HepG2 (cell line): ENCODE data around the gene FBLN7. TPM values are rescaled to one million over a fixed set of nuclear protein-coding genes. Genes with fewer than 3 reads are reported as not detected.

Experiments used
- ATAC-seq: fragments of 200-7000 bp; cut with Tn5 transposase; 3 replicates; pipeline ENCODE4 v1.9.1; 2020; ENCODE audit warnings: mild to moderate bottlenecking, moderate library complexity
- BruUV-seq: library from RNA; stranded (reverse); fragments of 400-500 nt; replicated peaks from 2 replicates; lab custom pipeline; 2021; lab: Mats Ljungman, UMichigan
- CTCF ChIA-PET: fragments of 300-600 bp; formaldehyde crosslinking; extraction: SDS; loops from one replicate; lab custom pipeline; 2021; ENCODE audit warnings: low total read pairs, inconsistent platforms, low intra/inter-chr PET ratio; lab: Yijun Ruan, JAX
- POLR2A ChIA-PET: fragments of 350-600 bp; sonication (Branson Sonifier 250); formaldehyde crosslinking; loops from one replicate; lab custom pipeline; 2020; ENCODE audit warnings: antibody characterized with exemption, inconsistent platforms; lab: Yijun Ruan, JAX
- DNase-seq: peaks from one replicate; pipeline ENCODE4 v3.0.0-alpha.2; 2015; ENCODE audit warnings: low spot score
- FAIRE-seq: peaks from 3 replicates; lab custom pipeline; 2011; peaks lifted over from hg19 to GRCh38; lab: Jason Lieb, UNC
- H2AFZ ChIP-seq: one replicate; pipeline ENCODE4 v1.6.1; 2011; ENCODE audit warnings: low read length, inconsistent platforms
- H3K27ac ChIP-seq: fragments of 300-600 bp; 3 replicates; pipeline ENCODE4 v1.8.0; 2011; ENCODE audit warnings: mixed run types, mild to moderate bottlenecking, mixed read lengths, low read length, inconsistent platforms; ENCODE audit not compliant: insufficient read depth; ENCODE audit errors: extremely low read length
- H3K27me3 ChIP-seq, 2 experiments: fragments of 200-600 bp in 1 of 2; 2 replicates in 1 of 2; 3 replicates in 1 of 2; pipeline versions ENCODE4 v1.6.0 to v1.8.0; 2011; ENCODE audit warnings: low read length in 2 of 2, mild to moderate bottlenecking in 2 of 2, moderate library complexity in 2 of 2, inconsistent platforms in 1 of 2; ENCODE audit not compliant: insufficient read depth in 2 of 2, control insufficient read depth in 1 of 2
- H3K36me3 ChIP-seq, 2 experiments: fragments of 200-600 bp in 1 of 2; replicated peaks in 1 of 2; 2 replicates in 1 of 2; 3 replicates in 1 of 2; pipeline versions ENCODE4 v1.5.1 to v1.8.0; 2011; ENCODE audit warnings: low read length in 2 of 2, inconsistent platforms in 1 of 2; ENCODE audit not compliant: insufficient read depth in 2 of 2, control insufficient read depth in 1 of 2
- H3K4me1 ChIP-seq: 2 replicates; pipeline ENCODE4 v1.5.1; 2012; ENCODE audit warnings: low read length, inconsistent platforms; ENCODE audit not compliant: insufficient read depth
- H3K4me2 ChIP-seq: 2 replicates; pipeline ENCODE4 v1.6.0; 2011; ENCODE audit warnings: low read depth, low read length, inconsistent platforms
- H3K4me3 ChIP-seq, 3 experiments: fragments of 200-600 bp in 1 of 3; sonication (generic), shearing (Covaris generic) in 1 of 3; replicated peaks in 1 of 3; 2 replicates each; pipeline ENCODE4 v1.5.1; 2011 to 2016; ENCODE audit warnings: low read length in 3 of 3, inconsistent platforms in 2 of 3, low read depth in 2 of 3, mild to moderate bottlenecking in 2 of 3, control low read depth in 1 of 3, mixed read lengths in 1 of 3; ENCODE audit not compliant: insufficient read depth in 1 of 3
- H3K79me2 ChIP-seq: one replicate; pipeline ENCODE4 v1.6.1; 2011; ENCODE audit warnings: low read length, inconsistent platforms; ENCODE audit not compliant: insufficient read depth
- H3K9ac ChIP-seq: 2 replicates; pipeline ENCODE4 v1.6.0; 2011; ENCODE audit warnings: mild to moderate bottlenecking, low read depth, low read length, inconsistent platforms; ENCODE audit not compliant: insufficient read depth
- H3K9me3 ChIP-seq: 2 replicates; pipeline ENCODE4 v1.5.1; 2012; ENCODE audit warnings: mild to moderate bottlenecking, low read length
- H4K20me1 ChIP-seq: 2 replicates; pipeline ENCODE4 v1.6.0; 2011; ENCODE audit warnings: inconsistent platforms, mild to moderate bottlenecking, low read length, moderate library complexity; ENCODE audit not compliant: insufficient read depth
- BCL6 ChIP-seq: IDR thresholded peaks from 2 replicates; pipeline ENCODE4 v1.6.1; 2016; ENCODE audit warnings: missing genetic modification reagents, missing compliant biosample characterization
- GLMP ChIP-seq: sonication (generic); formaldehyde crosslinking; IDR thresholded peaks from 2 replicates; pipeline ENCODE4 v1.9.0; 2021; ENCODE audit warnings: missing genetic modification reagents, mild to moderate bottlenecking, borderline replicate concordance
- GRHL1 ChIP-seq: sonication (generic); formaldehyde crosslinking; conservative IDR thresholded peaks from 2 replicates; pipeline ENCODE4 v1.8.0; 2022; ENCODE audit warnings: missing genetic modification reagents
- HES4 ChIP-seq: sonication (generic); formaldehyde crosslinking; IDR thresholded peaks from 2 replicates; pipeline ENCODE4 v1.9.0; 2021; ENCODE audit warnings: mild to moderate bottlenecking, missing genetic modification reagents, borderline replicate concordance
- MAFF ChIP-seq: IDR thresholded peaks from 2 replicates; pipeline ENCODE4 v1.6.1; 2011; ENCODE audit warnings: low read depth, low read length, improper control_type of control experiment
- NCOA2 ChIP-seq: sonication (generic); formaldehyde crosslinking; IDR thresholded peaks from 2 replicates; pipeline ENCODE4 v1.8.0; 2022; ENCODE audit warnings: inconsistent platforms
- NPAS2 ChIP-seq: sonication (generic); formaldehyde crosslinking; IDR thresholded peaks from 2 replicates; pipeline ENCODE4 v1.8.0; 2022; ENCODE audit warnings: mild to moderate bottlenecking, missing genetic modification reagents, borderline replicate concordance
- RARG ChIP-seq: sonication (generic); formaldehyde crosslinking; IDR thresholded peaks from 2 replicates; pipeline ENCODE4 v1.4.0; 2020; ENCODE audit warnings: low read depth, mild to moderate bottlenecking, missing genetic modification reagents
- SP1 ChIP-seq, 2 experiments: fragments of 450-650 bp in 1 of 2; sonication (generic) in 1 of 2; formaldehyde crosslinking in 1 of 2; IDR thresholded peaks; 2 replicates each; pipeline versions ENCODE4 v1.4.0 to v1.6.1; 2016 to 2020; ENCODE audit warnings: missing genetic modification reagents in 1 of 2
- XRCC5 ChIP-seq: fragments of 200-400 bp; formaldehyde crosslinking; optimal IDR thresholded peaks from 2 replicates; pipeline ENCODE3; 2017; ENCODE audit warnings: mild to moderate bottlenecking, low read length
- ZNF263 ChIP-seq: sonication (generic); formaldehyde crosslinking; IDR thresholded peaks from 2 replicates; pipeline ENCODE4 v1.4.0; 2020; ENCODE audit warnings: missing genetic modification reagents
- ZNF383 ChIP-seq: sonication (generic); formaldehyde crosslinking; IDR thresholded peaks from 2 replicates; pipeline ENCODE4 v1.4.0; 2020; ENCODE audit warnings: missing genetic modification reagents, mild to moderate bottlenecking, borderline replicate concordance
- ZNF724P ChIP-seq: sonication (generic); formaldehyde crosslinking; IDR thresholded peaks from 2 replicates; pipeline ENCODE4 v1.8.0; 2022; ENCODE audit warnings: missing genetic modification reagents, borderline replicate concordance
- WGBS: methylation state at CpG from one replicate; pipeline ENCODE4 v1.1.6; 2017; ENCODE audit warnings: low lambda C conversion rate; 5-methylcytosine and 5-hydroxymethylcytosine counted together
- in situ Hi-C: cut with HindIII; loops from 2 replicates; pipeline ENCODE4 v1.10.0; 2017; ENCODE audit warnings: low pct_unique_long_range_greater_than_20kb; ENCODE audit not compliant: extremely low pct_ligation_motif_present
- intact Hi-C: fragments of 100-400 bp; cut with micrococcal nuclease; formaldehyde crosslinking; loops from one replicate; pipeline ENCODE4 v1.10.0; 2022; ENCODE audit not compliant: unreplicated experiment
- polyA plus RNA-seq, 8 experiments: library from polyadenylated mRNA; depleted of rRNA in 3 of 8; stranded (reverse) in 7 of 8; unstranded in 1 of 8; fragments of >200 nt; fragmentation: Illumina TruSeq in 4 of 8; extraction: Trizol in 4 of 8; gene quantifications; 2 replicates each; pipeline versions ENCODE4 v1.2.1 to v1.2.3, GENCODE V29; 2011 to 2016; ENCODE audit warnings: low read depth in 4 of 8, missing spikeins in 1 of 8, mixed read lengths in 1 of 8; ENCODE audit not compliant: insufficient read depth in 1 of 8
- total RNA-seq, 5 experiments: library from RNA; depleted of rRNA; stranded (reverse); fragments of >200 nt; fragmentation: Illumina TruSeq; extraction: Trizol; gene quantifications; 2 replicates each; pipeline ENCODE4 v1.2.3, GENCODE V29; 2016; ENCODE audit warnings: low read depth in 1 of 5

The FBLN7 gene
- total and polyA plus RNA-seq, 2 of the 13 experiments (the other 11 are each of a cell fraction or from before 2014, with no cell fraction given), result 1.4 to 2.3 TPM

GRCh38 chr2:112152476-112153178 is 14.4 kb downstream of the FBLN7 start:
- no peak overlapping the region for H3K27ac ChIP-seq
- H3K27me3 ChIP-seq, result no peaks in the 10 kb centered on the region
- no peak overlapping the region for H3K4me3 ChIP-seq
- BruUV-seq, result no TSS peak
- ATAC-seq (no peak), DNase-seq (no peak), FAIRE-seq (no peak)
- 92% methylated on average over 10 of the region's 10 CpGs for WGBS
- no peak overlapping the region for H2AFZ ChIP-seq
- POLR2A ChIA-PET, result no interaction called here
- H3K9me3 ChIP-seq, result no peaks in the 10 kb centered on the region
- H4K20me1 ChIP-seq, result no peaks in the 10 kb centered on the region
- in situ Hi-C loops (no loop called here), intact Hi-C loops (no loop called here)
- H3K79me2 ChIP-seq, result no peaks in the 10 kb centered on the region
- TF ChIP-seq GRHL1 (CRISPR knock-in tag), result no peak
- no peak for TF ChIP-seq HES4 (CRISPR knock-in tag)
- no peak for TF ChIP-seq BCL6 (CRISPR knock-in tag)
- no peak for TF ChIP-seq SP1 (IDR thresholded peaks at IDR 0.05)
- no peak for TF ChIP-seq SP1 (CRISPR knock-in tag; IDR thresholded peaks at IDR 0.05)
- no peak for TF ChIP-seq ZNF263 (CRISPR knock-in tag)
- H3K4me1 ChIP-seq, result peaks cover 11% of the 10 kb centered on the region
- no peaks in the 10 kb centered on the region for H3K36me3 ChIP-seq
- no peak overlapping the region for H3K4me2 ChIP-seq
- CTCF ChIA-PET, result no interaction called here
- H3K9ac ChIP-seq, result no peak overlapping the region

GRCh38 chr2:112153179-112153490 is 14.9 kb downstream of the FBLN7 start:
- ChIA-PET POLR2A (no interaction called here), CTCF (no interaction called here)
- Histone ChIP-seq H3K9me3 (no peaks in the 10 kb centered on the region), H3K79me2 (no peaks in the 10 kb centered on the region), H3K4me3 (no peak overlapping the region), H2AFZ (no peak overlapping the region), H3K27ac (no peak overlapping the region), H3K27me3 (no peaks in the 10 kb centered on the region), H3K36me3 (no peaks in the 10 kb centered on the region), H3K4me2 (no peak overlapping the region), H3K4me1 (peaks cover 11% of the 10 kb centered on the region), H3K9ac (no peak overlapping the region), H4K20me1 (no peaks in the 10 kb centered on the region)
- BruUV-seq, result no TSS peak
- ATAC-seq (no peak), DNase-seq (no peak), FAIRE-seq (no peak)
- intact Hi-C loops, result no loop called here
- 95% methylated on average over 12 of the region's 12 CpGs for WGBS
- in situ Hi-C loops, result no loop called here
- TF ChIP-seq ZNF724P (CRISPR knock-in tag) (no peak), GLMP (CRISPR knock-in tag) (no peak), RARG (no peak), ZNF383 (CRISPR knock-in tag) (no peak), NCOA2 (no peak), XRCC5 (no peak), MAFF (peak; percentile 86), NPAS2 (CRISPR knock-in tag) (no peak)
